ENCODE measurements around the gene FXYD5.

DNA sequence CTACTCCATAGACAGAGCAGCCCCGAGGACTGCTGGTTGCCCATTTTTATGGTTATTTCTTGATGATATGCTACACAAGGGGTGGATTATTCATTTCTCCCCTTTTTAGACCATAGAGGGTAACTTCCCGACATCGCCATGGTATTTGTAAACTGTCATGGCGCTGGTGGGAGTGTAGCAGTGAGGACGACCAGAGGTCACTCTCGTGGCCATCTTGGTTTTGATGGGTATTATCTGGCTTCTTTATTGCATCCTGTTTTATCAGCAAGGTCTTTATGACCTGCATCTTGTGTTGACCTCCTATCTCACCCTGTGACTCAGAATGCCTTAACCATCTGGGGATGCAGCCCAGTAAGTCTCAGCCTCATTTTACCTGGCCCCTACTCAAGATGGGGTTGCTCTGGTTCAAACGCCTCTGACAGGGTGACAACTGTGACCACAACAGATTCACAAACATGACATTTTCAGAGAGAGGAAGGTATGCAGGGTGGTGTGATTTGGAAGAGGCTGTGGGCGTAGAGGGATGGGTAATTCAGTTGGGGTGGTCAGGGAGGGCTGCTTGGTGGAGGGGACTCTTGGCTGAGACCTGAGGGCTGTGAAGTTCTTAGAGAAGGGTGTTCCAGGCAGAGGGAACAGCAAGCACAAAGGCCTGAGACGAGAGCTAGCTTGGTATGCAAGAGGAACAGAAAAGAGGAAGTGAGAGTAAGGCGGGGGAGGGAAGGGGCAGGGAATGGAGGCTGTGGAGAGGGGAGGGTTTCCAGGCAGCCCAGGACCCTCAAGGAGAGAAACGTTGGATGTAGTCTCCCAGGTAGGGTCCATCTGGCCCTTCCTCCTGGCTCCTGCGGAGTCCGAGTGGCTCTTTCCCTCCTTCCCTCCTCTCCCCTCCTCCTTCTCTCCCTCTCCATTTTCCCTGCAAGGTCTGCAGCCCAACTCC lies 50.5 kb downstream of the FXYD5 start:
- TF ChIP-seq, protein P1, sequence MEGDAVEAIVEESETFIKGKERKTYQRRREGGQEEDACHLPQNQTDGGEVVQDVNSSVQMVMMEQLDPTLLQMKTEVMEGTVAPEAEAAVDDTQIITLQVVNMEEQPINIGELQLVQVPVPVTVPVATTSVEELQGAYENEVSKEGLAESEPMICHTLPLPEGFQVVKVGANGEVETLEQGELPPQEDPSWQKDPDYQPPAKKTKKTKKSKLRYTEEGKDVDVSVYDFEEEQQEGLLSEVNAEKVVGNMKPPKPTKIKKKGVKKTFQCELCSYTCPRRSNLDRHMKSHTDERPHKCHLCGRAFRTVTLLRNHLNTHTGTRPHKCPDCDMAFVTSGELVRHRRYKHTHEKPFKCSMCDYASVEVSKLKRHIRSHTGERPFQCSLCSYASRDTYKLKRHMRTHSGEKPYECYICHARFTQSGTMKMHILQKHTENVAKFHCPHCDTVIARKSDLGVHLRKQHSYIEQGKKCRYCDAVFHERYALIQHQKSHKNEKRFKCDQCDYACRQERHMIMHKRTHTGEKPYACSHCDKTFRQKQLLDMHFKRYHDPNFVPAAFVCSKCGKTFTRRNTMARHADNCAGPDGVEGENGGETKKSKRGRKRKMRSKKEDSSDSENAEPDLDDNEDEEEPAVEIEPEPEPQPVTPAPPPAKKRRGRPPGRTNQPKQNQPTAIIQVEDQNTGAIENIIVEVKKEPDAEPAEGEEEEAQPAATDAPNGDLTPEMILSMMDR (conservative IDR thresholded peaks at IDR 0.05) = no peak
- no peak for TF ChIP-seq EZH2 (IDR thresholded peaks at IDR 0.05; ENCODE audit: low read depth)

Data from PC-9 (cell line).